ENCODE results near the gene FMNL1.
A peak's percentile ranks its signal among the peaks of the same experiment; 100 is the strongest.

The FMNL1 gene

GRCh38 chr17:45270828-45271418 lies 49.2 kb downstream of the FMNL1 start:
- TF ChIP-seq, protein P1, sequence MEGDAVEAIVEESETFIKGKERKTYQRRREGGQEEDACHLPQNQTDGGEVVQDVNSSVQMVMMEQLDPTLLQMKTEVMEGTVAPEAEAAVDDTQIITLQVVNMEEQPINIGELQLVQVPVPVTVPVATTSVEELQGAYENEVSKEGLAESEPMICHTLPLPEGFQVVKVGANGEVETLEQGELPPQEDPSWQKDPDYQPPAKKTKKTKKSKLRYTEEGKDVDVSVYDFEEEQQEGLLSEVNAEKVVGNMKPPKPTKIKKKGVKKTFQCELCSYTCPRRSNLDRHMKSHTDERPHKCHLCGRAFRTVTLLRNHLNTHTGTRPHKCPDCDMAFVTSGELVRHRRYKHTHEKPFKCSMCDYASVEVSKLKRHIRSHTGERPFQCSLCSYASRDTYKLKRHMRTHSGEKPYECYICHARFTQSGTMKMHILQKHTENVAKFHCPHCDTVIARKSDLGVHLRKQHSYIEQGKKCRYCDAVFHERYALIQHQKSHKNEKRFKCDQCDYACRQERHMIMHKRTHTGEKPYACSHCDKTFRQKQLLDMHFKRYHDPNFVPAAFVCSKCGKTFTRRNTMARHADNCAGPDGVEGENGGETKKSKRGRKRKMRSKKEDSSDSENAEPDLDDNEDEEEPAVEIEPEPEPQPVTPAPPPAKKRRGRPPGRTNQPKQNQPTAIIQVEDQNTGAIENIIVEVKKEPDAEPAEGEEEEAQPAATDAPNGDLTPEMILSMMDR (IDR thresholded peaks at IDR 0.05): peak; percentile 53
- Mint-ChIP-seq H3K4me1 (no peaks in the 10 kb centered on the region), H3K27ac (no peak overlapping the region), H3K27me3 (ENCODE audit: low read depth, poor library complexity) (peaks cover 6% of the 10 kb centered on the region), H3K9me3 (no peaks in the 10 kb centered on the region), H3K36me3 (ENCODE audit: low read depth) (peaks cover 39% of the 10 kb centered on the region), H3K4me3 (no peak overlapping the region)
- peak; percentile 58 for DNase-seq

GRCh38 chr17:45271603-45272002 lies 49.9 kb downstream of the FMNL1 start:
- no peaks in the 10 kb centered on the region for H3K4me1 Mint-ChIP-seq
- H3K9me3 Mint-ChIP-seq: no peaks in the 10 kb centered on the region
- H3K4me3 Mint-ChIP-seq: no peak overlapping the region
- peak overlapping the region; percentile 89 for H3K27ac Mint-ChIP-seq
- DNase-seq: no peak
- peaks cover 6% of the 10 kb centered on the region for H3K27me3 Mint-ChIP-seq (ENCODE audit: low read depth, poor library complexity)
- H3K36me3 Mint-ChIP-seq (ENCODE audit: low read depth): peaks cover 39% of the 10 kb centered on the region
- TF ChIP-seq, protein P1 (IDR thresholded peaks at IDR 0.05): no peak

GRCh38 chr17:45273551-45273957 lies 51.9 kb downstream of the FMNL1 start:
- Mint-ChIP-seq H3K4me3 (no peak overlapping the region), H3K27ac (no peak overlapping the region), H3K4me1 (peaks cover 11% of the 10 kb centered on the region), H3K36me3 (ENCODE audit: low read depth) (peaks cover 23% of the 10 kb centered on the region), H3K27me3 (ENCODE audit: low read depth, poor library complexity) (peaks cover 2% of the 10 kb centered on the region), H3K9me3 (no peaks in the 10 kb centered on the region)
- TF ChIP-seq, protein P1 (IDR thresholded peaks at IDR 0.05): no peak
- DNase-seq: no peak

DNA sequence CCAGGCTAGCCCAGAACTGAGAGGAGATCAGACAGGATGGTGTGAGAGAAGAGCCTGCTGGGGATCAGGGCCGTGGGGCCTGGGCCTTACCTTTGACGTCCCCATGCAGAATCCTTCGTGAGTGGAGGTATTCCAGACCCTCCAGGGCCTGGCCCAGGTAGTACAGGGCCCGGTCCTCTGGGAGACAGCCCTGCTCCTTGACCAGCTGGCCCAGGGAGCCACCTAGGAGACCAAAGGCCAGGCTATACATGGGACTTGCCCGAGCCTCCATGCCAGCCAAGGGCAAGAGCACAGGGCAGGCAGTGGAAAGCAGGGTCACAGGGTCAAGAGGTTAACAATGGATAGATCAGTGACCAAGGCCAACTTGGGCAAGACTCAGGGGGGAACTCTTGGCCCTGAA lies 52.3 kb downstream of the FMNL1 start:
- H3K27me3 Mint-ChIP-seq (ENCODE audit: low read depth, poor library complexity): no peaks in the 10 kb centered on the region
- TF ChIP-seq, protein P1 (IDR thresholded peaks at IDR 0.05): no peak
- no peaks in the 10 kb centered on the region for H3K9me3 Mint-ChIP-seq
- H3K36me3 Mint-ChIP-seq (ENCODE audit: low read depth): peaks cover 22% of the 10 kb centered on the region
- H3K4me3 Mint-ChIP-seq: no peak overlapping the region
- H3K4me1 Mint-ChIP-seq: peaks cover 11% of the 10 kb centered on the region
- DNase-seq: no peak
- H3K27ac Mint-ChIP-seq: no peak overlapping the region

DNA sequence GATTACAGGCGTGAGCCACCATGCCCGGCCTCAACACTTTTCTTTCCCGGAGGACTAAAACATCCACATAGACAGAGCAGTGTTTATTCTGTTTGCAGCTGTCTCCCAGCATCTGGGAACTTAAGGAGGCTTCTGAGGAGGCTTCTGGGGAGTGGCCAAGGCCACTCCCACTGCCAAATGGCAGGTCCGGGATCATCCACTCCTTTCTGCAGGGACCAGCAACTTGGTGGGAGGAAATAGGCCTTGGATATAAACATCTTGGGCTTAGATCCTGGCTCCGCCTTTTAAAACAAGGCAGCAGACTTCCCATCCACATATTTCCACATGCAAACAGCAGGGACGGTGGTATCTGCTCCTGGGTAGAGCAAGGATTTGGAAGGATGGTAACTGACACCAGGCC lies 54.3 kb downstream of the FMNL1 start:
- H3K9me3 Mint-ChIP-seq: no peaks in the 10 kb centered on the region
- no peak overlapping the region for H3K27ac Mint-ChIP-seq
- no peak overlapping the region for H3K4me3 Mint-ChIP-seq
- no peak for DNase-seq
- TF ChIP-seq, protein P1 (IDR thresholded peaks at IDR 0.05): no peak
- H3K4me1 Mint-ChIP-seq: peaks cover 11% of the 10 kb centered on the region
- H3K27me3 Mint-ChIP-seq (ENCODE audit: low read depth, poor library complexity): peaks cover 3% of the 10 kb centered on the region
- H3K36me3 Mint-ChIP-seq (ENCODE audit: low read depth): peaks cover 17% of the 10 kb centered on the region

DNA sequence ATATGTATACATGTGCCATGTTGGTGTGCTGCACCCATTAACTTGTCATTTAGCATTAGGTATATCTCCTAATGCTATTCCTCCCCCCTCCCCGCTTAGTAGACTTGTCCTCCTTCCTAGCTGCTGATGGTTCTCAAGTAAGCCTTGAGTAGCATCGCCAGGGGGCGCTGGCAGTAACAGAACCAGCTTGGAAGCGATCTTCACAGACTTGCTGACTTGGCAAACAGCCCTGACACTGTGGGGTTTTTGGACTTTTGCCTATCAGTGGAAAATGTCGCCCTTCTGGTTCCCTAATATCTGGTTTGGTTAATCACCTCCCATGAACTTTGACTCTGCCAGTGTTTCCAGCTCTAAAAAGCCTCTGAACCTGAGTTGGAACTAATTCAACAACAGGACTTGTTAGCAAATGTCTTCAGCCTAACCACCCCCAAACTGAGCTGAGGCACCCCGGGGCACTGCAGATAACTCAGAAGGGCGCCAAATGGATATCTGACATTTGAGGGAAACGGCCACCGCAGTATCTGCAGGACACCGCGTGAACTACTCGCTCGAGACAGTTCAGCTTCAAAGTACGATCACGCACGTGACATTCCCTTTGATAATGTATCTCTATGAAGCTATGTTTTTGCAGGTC lies 55.6 kb downstream of the FMNL1 start:
- H3K4me3 Mint-ChIP-seq: no peak overlapping the region
- H3K9me3 Mint-ChIP-seq: no peaks in the 10 kb centered on the region
- H3K36me3 Mint-ChIP-seq (ENCODE audit: low read depth): peaks cover 24% of the 10 kb centered on the region
- TF ChIP-seq, protein P1 (IDR thresholded peaks at IDR 0.05): peak; percentile 77
- DNase-seq: peak; percentile 90
- H3K27me3 Mint-ChIP-seq (ENCODE audit: low read depth, poor library complexity): peaks cover 3% of the 10 kb centered on the region
- peak overlapping the region; percentile 15 for H3K27ac Mint-ChIP-seq
- peaks cover 11% of the 10 kb centered on the region for H3K4me1 Mint-ChIP-seq
